AG10803 (cell line): ENCODE results near the gene IGSF11.

ENCODE experiments used
- DNase-seq: peaks from one replicate; pipeline ENCODE4 v3.0.0; 2010; ENCODE audit warnings: low read depth
- H3K4me3 ChIP-seq: 2 replicates; pipeline ENCODE4 v1.5.1; 2011; ENCODE audit warnings: mild to moderate bottlenecking, low read length, control low read depth
- CTCF ChIP-seq: conservative IDR thresholded peaks from 2 replicates; pipeline ENCODE4 v1.5.1; 2011; ENCODE audit warnings: mild to moderate bottlenecking, low read length, control low read depth, inconsistent platforms

Gene IGSF11

DNA sequence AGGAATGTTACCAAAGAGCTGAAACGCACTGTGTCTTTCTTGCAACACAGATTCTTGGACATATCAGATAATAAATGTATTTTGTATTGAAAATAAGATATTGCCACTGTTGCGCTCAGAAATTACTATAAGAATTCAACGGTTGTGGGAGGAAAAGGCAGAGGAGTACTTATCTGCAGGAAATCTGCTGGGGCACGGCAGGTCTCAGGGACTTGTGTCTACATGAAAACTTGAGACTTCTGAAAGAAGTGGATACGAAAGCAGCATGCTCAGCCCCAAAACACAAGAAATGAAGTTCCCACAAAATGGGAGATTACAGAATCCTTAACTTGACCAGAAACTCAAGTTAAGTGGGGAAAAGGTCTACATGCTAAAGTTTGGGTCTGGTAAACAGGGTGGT, 86.5 kb downstream of the IGSF11 start:
- no peak for DNase-seq
- TF ChIP-seq CTCF, result no peak
- H3K4me3 ChIP-seq, result no peak overlapping the region

GRCh38 chr3:118946449-118946848, 88.2 kb downstream of the IGSF11 start:
- DNase-seq, result no peak
- TF ChIP-seq CTCF, result no peak
- H3K4me3 ChIP-seq, result no peak overlapping the region

DNA sequence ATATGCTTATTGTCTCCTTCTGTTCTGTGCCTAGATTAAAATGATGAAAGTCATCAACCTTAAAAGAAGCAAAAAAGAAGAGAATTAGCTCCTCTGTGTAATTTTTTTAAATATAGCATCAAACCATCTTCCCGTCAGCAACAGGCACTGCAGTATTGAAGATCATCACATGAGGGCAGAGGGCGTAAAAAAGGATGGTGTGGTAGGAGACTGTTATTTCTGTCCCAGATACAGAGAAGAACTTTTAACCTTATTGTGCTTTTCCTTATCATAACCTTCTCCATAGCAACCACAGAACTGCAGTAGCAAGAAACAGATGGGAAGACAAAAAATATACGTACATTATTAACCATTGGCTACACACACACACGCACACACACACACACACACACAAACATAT, 88.8 kb downstream of the IGSF11 start:
- H3K4me3 ChIP-seq, result no peak overlapping the region
- TF ChIP-seq CTCF, result no peak
- no peak for DNase-seq

DNA sequence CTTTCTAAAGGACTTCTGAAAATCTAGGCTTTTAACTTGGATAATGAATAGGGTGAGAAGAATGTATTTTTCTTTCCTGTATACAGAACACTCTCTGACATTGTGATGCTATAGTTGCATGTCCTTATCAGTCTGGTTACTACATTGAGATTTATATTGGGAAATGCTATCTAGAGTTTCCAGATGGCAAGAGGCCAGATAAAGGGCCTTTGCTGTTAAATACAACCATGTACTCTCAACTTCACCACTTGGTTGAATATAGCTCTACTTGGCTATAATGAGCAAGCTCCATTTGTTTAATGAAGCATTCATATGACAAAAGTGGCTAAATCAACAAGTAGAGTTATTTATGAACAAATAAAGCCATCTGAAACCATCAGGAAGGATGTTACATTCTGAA, 91.0 kb downstream of the IGSF11 start:
- no peak for DNase-seq
- TF ChIP-seq CTCF, result no peak
- H3K4me3 ChIP-seq, result no peak overlapping the region

DNA sequence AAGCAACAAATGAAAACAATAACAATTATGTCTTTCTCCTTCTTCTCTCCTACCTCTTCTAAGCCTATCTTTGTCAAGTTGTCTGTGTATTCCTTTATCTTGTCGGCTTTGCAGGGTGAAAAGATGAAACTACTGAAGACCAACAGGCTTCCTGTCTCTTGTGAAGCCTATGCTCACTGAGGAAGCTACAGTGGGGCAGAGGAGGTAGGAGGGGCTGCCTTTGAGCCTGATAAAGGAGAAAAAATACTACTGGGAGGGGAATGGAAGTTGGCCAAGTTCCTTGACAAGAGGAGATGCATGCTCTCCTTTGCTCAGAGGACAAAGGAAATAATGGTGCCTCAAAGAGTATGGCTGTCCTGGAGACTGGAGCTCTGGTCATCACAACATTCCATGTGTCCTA, 92.0 kb downstream of the IGSF11 start:
- no peak for DNase-seq
- no peak for TF ChIP-seq CTCF

GRCh38 chr3:118942195-118942594, 92.5 kb downstream of the IGSF11 start:
- no peak overlapping the region for H3K4me3 ChIP-seq
- TF ChIP-seq CTCF, result no peak
- no peak for DNase-seq

More for the DNA sequence above, 92.0 kb downstream of the IGSF11 start:
- H3K4me3 ChIP-seq, result no peak overlapping the region

- no peak for TF ChIP-seq CTCF
- H3K4me3 ChIP-seq, result no peak overlapping the region
- DNase-seq, result no peak
These were observed 93.4 kb downstream of the IGSF11 start for GRCh38 chr3:118941236-118941635.
